BE2C (cell line): ENCODE measurements around the gene ODAD3.

Experiments used
- DNase-seq: peaks from one replicate; pipeline ENCODE4 v3.0.0-alpha.2; 2020
- H3K27me3 ChIP-seq: fragments of 250-450 bp; sonication (Bioruptor Pico); 2 replicates; pipeline ENCODE4 v1.5.1; 2020; ENCODE audit warnings: mild to moderate bottlenecking
- H3K36me3 ChIP-seq: fragments of 250-450 bp; sonication (Bioruptor Pico); 2 replicates; pipeline ENCODE4 v1.5.1; 2020; ENCODE audit warnings: mild to moderate bottlenecking
- H3K4me1 ChIP-seq: fragments of 250-450 bp; sonication (Bioruptor Pico); 2 replicates; pipeline ENCODE4 v1.5.1; 2020
- H3K4me3 ChIP-seq: 2 replicates; pipeline ENCODE4 v1.5.1; 2011; ENCODE audit warnings: low read depth, low read length
- H3K9me3 ChIP-seq: fragments of 250-450 bp; sonication (Bioruptor Pico); 2 replicates; pipeline ENCODE4 v1.5.1; 2020
- CTCF ChIP-seq: IDR thresholded peaks from 2 replicates; pipeline ENCODE4 v1.5.1; 2012; ENCODE audit warnings: mild to moderate bottlenecking, low read depth, low read length

The ODAD3 gene

GRCh38 chr19:11418549-11419506 is 16.1 kb downstream of the ODAD3 start, which contains the start of gene RGL3:
Gene RGL3, minus strand, starts transcription at chr19:11419314. Its CDS starts 36 bp downstream, at chr19:11419278.
- no peaks in the 10 kb centered on the region for H3K9me3 ChIP-seq
- no peak for DNase-seq
- no peaks in the 10 kb centered on the region for H3K4me1 ChIP-seq
- H3K4me3 ChIP-seq, result no peak within 1 kb of the TSS
- TF ChIP-seq CTCF, result no peak
- no peaks in the 10 kb centered on the region for H3K36me3 ChIP-seq
- H3K27me3 ChIP-seq, result peaks cover 61% of the 10 kb centered on the region

- no peaks in the 10 kb centered on the region for H3K9me3 ChIP-seq
- no peak for DNase-seq
- no peaks in the 10 kb centered on the region for H3K36me3 ChIP-seq
- no peak overlapping the region for H3K4me3 ChIP-seq
- TF ChIP-seq CTCF, result no peak
- H3K27me3 ChIP-seq, result peaks cover 58% of the 10 kb centered on the region
- H3K4me1 ChIP-seq, result no peaks in the 10 kb centered on the region
Observed at GRCh38 chr19:11418094-11418548, 16.8 kb downstream of the ODAD3 start.

- no peaks in the 10 kb centered on the region for H3K4me1 ChIP-seq
- H3K36me3 ChIP-seq, result no peaks in the 10 kb centered on the region
- H3K4me3 ChIP-seq, result no peak overlapping the region
- TF ChIP-seq CTCF, result no peak
- H3K9me3 ChIP-seq, result no peaks in the 10 kb centered on the region
- H3K27me3 ChIP-seq, result peaks cover 50% of the 10 kb centered on the region
- DNase-seq, result no peak
Observed at GRCh38 chr19:11416346-11417052, 18.4 kb downstream of the ODAD3 start.

GRCh38 chr19:11414544-11414943 is 20.4 kb downstream of the ODAD3 start:
- no peak for TF ChIP-seq CTCF
- Histone ChIP-seq H3K9me3 (no peaks in the 10 kb centered on the region), H3K36me3 (no peaks in the 10 kb centered on the region), H3K4me3 (no peak overlapping the region), H3K4me1 (no peaks in the 10 kb centered on the region), H3K27me3 (peaks cover 30% of the 10 kb centered on the region)
- no peak for DNase-seq

- Histone ChIP-seq H3K4me1 (no peaks in the 10 kb centered on the region), H3K27me3 (no peaks in the 10 kb centered on the region; the same call in none of the 2 replicates), H3K36me3 (no peaks in the 10 kb centered on the region), H3K4me3 (no peak overlapping the region), H3K9me3 (no peaks in the 10 kb centered on the region)
- no peak for DNase-seq
- TF ChIP-seq CTCF, result no peak
Observed at GRCh38 chr19:11410682-11411081, 24.2 kb downstream of the ODAD3 start.
